ENCODE measurements around the gene NUMB. TPM values are rescaled to one million over a fixed set of nuclear protein-coding genes. Genes with fewer than 3 reads are reported as not detected.

The NUMB gene
- polyA plus RNA-seq, 12 donors: 24.2 to 66.5 (median 35.0) TPM; not detected in 1

GRCh38 chr14:73248108-73248868 is 210.1 kb downstream of the NUMB start:
- no peak for DNase-seq

DNA sequence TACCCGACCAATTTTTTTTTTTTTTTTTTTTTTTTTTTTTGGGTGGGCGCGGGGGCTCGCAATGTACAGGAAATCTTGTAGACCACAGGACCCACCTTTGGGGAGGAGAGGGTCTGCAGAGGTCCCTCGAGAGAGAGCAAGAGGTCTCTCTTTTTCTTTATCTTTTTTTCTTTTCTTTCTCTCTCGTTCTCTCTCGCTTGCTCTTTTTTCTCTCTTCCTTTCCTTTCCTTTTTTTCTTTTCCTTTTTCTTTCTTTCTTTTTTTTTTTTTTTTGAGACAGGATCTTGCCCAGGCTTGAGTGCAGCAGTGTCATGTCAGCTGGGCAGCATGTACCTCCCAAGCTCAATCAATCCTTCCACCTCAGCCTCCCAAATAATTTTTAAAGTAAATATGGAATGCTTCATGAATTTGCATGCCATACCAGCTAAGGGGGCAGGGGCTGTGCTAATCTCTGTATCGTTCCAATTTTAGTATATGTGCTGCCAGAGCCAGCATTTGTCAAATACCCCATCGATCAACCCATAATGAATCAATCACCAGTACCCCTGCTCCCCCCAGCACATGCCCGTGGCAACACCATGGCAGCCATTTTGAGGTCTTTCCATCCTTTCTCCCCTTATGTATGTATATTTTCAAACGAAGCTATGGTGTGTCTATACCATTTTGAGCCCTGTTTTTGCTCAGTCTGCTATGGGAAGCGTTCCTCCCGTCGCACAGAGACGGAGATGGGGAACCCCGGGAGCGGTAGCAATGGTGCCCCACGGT is 211.8 kb downstream of the NUMB start:
- no peak for DNase-seq

DNA sequence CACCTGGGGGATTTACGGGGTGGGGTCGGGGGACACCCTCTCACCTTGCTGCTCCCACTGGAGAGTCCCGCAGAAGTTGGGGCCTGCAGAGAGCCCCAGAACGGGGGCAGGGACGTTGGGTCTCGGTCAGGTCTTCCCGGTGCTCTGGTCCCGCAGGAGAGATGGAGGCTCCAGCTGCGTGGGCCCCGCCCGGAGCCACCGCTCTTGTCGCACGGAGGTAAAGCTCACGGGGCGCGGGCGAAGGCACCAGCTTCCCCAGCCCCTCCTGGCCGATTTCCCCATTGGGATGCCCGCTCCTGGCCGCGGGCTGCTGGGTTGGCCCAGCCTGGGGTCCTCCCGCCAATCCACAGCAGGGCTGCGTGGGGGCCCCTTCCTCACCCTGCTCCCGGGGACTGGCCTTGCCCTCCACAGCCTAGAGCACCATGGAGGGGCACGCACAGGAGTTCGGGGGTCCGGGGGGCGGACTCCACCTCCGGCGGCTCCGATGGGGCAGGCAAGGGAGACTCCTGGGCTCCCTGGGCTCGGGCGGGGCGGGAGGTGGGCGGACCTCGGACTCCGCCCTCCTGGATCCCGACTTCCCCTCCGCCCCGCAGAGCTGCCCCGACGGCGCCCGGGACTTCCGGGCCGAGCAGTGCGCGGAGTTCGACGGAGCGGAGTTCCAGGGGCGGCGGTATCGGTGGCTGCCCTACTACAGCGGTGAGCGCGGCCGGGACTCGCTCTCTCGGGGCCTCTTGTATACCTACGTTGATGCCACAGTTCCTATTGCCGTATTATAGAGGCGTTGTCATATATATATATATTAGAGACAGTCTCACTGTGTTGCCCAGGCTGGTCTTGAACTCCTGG is 212.6 kb downstream of the NUMB start:
- DNase-seq: no peak

- no peak for DNase-seq
Observed at GRCh38 chr14:73244541-73245290, 213.6 kb downstream of the NUMB start.

GRCh38 chr14:73243748-73244147 is 214.6 kb downstream of the NUMB start:
- no peak for DNase-seq

GRCh38 chr14:73243341-73243740 is 215.0 kb downstream of the NUMB start:
- no peak for DNase-seq

DNA sequence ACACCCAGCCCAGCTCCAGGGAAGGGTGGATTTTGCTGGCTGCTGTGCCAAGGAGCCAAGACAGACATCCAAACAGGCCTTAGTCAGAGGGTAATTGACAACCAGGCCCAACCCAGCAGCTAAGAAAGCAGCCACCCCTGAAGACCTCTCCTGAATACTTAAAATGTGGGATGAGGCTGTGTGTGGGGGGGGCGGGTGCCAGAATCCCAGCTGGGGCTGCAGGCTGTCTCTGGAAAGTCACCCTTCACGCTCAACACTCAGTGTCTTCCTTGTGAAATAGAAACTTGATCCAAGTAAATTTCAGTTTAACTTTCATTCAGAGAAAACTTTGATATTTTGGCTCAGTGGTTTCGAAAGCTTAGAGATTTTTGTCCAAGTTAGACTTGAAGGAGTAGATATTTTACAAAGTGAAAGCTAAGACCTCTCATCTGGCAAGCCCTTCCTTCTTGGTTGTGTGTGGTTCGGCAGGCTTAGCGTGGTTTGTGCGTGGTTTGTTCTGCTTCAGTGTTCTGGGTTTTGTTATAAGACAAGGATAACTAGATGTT is 215.9 kb downstream of the NUMB start:
- no peak for DNase-seq

DNA sequence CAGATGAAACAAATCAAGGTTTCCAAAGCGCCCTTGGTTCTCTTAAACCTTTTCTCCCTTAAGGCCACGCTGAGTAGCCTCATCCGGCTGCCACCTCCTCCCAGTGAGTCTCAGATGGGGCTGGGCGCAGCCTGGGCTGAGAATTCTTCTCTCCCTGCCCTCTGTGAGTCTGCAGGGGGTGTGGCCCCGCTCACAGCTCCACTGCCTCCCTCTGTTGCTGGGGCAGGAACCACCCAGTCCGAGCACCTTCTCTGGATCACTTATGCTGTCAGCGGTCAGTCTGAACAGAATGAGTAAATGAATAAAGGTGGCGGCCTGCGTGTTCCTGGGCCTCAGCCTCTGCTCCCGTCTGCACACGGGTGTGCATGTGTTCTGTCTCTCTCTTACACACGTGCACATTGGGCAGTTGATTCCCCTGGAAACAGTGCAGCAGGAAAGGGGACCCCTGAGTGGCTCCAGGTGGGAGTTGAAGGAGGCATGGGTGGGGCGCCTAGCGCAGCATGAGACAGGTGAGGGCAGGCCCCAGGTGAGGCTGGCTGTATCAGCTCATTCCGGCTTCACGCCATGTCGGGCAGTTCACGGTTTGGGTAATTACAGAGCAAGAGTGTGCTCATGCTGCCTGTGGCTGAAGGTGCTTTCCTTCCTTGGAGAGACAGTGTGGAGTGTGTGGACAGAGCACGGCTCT is 216.7 kb downstream of the NUMB start:
- no peak for DNase-seq

GRCh38 chr14:73240816-73241480 is 217.4 kb downstream of the NUMB start:
- no peak for DNase-seq

DNA sequence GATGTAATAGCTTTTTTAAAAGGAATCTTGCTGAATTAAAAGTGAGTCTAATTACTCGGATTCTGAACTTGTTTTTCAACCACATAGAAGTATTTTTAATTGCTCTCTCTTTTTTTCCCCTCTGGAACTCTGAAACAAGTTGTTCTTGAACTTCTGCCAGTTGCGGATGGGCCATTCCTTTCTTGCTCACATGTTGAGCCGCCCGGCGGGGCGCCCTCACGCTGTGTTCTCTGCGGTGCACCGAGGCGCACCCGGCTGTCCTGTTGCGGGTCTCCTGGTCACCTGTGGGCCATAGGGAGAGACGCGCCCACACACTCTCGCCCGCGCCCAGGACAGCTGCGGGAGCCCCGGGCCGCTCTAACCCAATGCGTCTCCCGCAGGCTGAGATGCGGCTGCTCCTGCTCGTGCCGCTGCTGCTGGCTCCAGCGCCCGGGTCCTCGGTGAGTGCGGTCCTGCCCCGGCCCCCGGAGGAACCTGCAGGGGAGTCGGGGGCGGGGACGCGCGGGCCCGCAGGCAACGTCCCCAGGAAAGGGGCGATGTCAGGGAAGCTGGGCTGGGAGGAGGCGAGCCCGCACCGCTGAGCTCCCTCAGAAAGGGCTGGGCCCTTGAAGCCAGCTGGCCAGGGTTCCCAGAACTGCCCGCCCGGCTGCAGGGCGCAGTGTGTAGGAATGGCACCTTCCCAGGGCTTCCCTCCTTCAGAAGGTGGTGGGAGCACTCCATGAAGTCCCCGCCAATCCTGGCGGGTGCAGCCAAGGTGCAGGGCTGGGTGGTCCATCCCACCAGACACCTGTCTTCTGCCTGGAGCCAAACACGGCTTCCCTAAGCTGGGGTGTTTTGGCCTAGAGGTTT is 218.7 kb downstream of the NUMB start:
- DNase-seq: peak; percentile 45

- DNase-seq: no peak
Observed at GRCh38 chr14:73238941-73239340, 219.4 kb downstream of the NUMB start.

DNA sequence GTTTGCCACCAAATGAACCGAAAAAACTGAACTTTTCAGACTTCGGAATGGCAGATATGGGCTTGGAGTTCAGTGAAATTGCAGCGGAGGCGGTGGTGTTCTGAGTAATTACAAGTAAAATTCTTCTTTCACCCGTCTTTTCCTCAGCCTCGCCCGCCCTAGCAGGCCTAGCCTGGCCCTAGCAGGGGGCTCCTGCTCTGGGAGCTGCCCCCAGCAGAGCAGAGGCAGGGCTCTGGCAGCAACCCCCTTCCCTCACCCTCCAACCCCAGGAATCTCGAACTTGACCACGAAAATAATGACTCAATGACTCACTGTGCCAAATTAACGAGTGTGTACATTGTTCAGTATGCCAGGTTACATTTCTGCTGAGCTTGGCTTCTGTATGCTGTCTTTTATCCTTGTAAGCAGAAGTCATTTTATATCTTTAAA is 219.9 kb downstream of the NUMB start:
- DNase-seq: no peak

- DNase-seq: no peak
Observed at GRCh38 chr14:73237786-73238423, 220.4 kb downstream of the NUMB start.

- DNase-seq: no peak
Observed at GRCh38 chr14:73237219-73237785, 221.0 kb downstream of the NUMB start, which contains the start of gene PAPLN. Gene PAPLN (plus strand): TSS chr14:73237506. CDS start chr14:73239779, 2,273 bp downstream.

GRCh38 chr14:73236752-73237218 is 221.6 kb downstream of the NUMB start:
- DNase-seq: no peak

DNA sequence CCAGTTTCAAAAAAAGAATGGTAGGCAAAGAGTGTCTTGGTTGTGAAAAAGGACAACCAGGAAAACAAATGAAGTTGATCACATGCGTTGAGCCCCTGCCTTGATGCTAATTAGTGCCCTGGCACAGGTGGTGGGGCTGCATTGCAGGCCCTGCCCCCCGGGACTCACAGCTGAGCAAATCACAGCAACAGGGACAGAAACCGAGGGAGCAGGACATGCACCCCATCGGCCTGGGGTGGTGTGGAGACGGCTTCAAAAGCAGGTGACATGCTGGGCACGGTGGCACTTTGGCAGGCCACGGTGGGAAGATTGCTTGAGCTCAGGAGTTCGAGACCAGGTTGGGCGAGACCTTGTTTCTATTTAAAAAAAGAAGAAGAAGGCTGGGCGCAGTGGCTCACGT is 222.2 kb downstream of the NUMB start:
- DNase-seq: no peak

DNA sequence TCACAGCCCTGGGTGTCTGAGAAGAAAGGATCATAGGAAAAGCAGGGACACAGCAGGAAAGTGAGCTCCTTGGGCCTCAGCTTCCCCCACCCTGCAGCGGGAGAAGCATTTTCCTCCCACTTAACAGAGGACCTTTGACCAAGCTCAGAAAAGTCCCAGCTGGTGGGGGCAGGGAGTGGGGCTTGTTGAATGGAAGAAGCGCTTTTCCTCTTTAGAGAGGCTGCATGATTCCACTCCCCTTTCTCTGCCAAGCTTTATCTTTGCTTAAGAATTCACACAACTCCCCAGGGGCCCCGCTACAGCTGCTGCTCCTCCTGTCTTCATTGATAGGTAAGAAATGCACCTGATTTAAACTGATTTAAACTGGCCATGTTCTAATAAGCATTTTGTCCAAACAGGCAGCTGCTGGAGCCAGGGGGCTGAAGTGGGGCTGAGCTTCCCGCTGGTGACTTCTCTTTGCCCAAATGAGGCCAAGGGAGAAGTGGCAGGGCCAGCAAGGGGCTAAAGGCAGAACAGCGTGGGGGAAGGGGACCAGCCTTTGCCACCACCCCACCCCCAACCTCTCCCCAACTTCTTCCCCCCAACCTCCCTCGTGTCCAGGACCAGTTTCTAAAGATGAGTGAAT is 222.7 kb downstream of the NUMB start:
- DNase-seq: no peak
